ENCODE data around the gene LDAF1.
"Not testable (repeated sequence)": the region's sequence is repeated elsewhere in the genome, so short reads cannot be mapped to it uniquely, and the experiment has no call there.

The LDAF1 gene

DNA sequence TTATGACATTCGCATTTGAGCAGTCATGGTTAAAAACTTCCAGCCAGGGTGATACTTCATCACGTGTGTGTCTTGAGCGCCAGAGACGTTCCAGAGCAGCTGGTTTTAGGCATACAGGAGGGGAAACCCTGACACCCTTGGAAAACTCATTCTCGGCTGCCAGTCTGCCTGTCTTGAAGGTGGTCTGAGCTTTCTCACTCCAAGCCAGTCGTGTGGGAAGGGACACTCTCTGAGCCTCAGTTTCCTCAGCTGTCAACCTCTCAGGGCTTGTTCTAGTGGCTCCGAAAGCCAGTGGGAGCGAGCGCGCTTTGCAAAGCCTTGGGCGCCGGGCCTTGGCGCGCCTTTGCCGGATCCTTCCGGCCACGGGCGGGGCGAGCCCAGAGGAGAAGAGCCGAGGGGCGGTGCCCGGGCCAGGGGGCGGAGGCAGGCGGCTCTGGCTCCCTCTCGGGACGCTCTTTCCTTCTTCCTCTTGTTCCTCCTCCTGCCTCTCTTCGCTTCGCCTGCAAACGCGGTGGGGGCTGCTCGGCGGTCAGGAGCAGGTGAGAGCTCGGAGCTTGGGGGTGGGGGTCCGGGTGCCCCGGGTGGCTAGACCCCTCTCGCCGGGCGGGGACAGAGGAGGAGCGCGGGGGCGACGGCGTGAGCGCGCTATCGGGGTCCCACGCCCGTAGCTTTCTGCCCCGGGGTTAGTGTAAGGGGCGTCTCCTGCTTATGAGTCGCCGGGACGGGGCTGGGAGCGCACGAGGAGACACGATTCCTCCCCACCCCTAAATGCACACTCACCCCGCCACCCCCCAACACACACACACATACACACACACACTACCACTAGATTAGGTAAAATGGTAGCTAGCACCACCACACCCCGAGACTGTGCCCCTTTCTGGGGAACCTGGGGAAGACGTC, at the start of gene LDAF1:
TSS of gene LDAF1 (plus strand) at position 467 of the 903 bp plus-strand sequence. CDS start 2,509 bp downstream, outside the sequence.
- Histone ChIP-seq H3K9me3 (ENCODE audit: control insufficient read depth in 1 of 2, low read length in 2 of 2) (no peaks in the 10 kb centered on the region), H3K4me1 (ENCODE audit: control insufficient read depth in 1 of 2, insufficient read depth in 2 of 2, low read length in 2 of 2) (peaks cover 13 to 29% of the 10 kb centered on the region in 2 donors), H3K4me3 (ENCODE audit: low read depth in 1 of 2, low read length in 2 of 2) (peak within 1 kb of the TSS; percentile 71 to 88), H3K36me3 (ENCODE audit: control insufficient read depth in 1 of 2, insufficient read depth in 2 of 2, low read length in 2 of 2) (peaks cover 0 to 5% of the 10 kb centered on the region in 2 donors), H3K27me3 (ENCODE audit: control insufficient read depth in 1 of 2, insufficient read depth in 2 of 2, low read length in 2 of 2) (no peaks in the 10 kb centered on the region), H3K27ac (ENCODE audit: low read depth, low read length) (no peak within 1 kb of the TSS), H3K9ac (ENCODE audit: low read depth in 1 of 2, low read length in 2 of 2) (peak within 1 kb of the TSS; percentile 63 to 65)

DNA sequence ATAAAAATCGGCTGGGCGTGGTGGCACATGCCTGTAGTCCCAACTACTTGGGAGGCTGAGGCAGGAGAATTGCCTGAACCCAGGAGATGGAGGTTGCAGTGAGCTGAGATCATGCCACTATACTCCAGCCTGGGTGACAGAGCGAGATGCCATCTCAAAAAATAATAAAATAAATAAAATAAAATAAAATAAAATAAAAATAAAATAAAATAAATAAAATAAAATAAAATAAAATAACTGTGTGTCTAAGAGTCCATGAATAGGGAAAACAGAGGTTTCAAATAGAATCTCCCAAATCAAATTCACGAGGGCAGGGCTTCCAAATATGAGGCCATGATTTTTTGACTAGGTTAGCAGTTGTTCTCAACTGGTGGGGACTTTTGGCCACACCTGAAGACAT, 42.9 kb upstream of the LDAF1 start:
- not testable (repeated sequence) for H3K27me3 ChIP-seq (ENCODE audit: control insufficient read depth in 1 of 2, insufficient read depth in 2 of 2, low read length in 2 of 2); H3K9ac ChIP-seq (ENCODE audit: low read depth in 1 of 2, low read length in 2 of 2); H3K4me3 ChIP-seq (ENCODE audit: low read depth in 1 of 2, low read length in 2 of 2); H3K27ac ChIP-seq (ENCODE audit: low read depth, low read length); H3K9me3 ChIP-seq (ENCODE audit: control insufficient read depth in 1 of 2, low read length in 2 of 2); H3K36me3 ChIP-seq (ENCODE audit: control insufficient read depth in 1 of 2, insufficient read depth in 2 of 2, low read length in 2 of 2); H3K4me1 ChIP-seq (ENCODE audit: control insufficient read depth in 1 of 2, insufficient read depth in 2 of 2, low read length in 2 of 2)

DNA sequence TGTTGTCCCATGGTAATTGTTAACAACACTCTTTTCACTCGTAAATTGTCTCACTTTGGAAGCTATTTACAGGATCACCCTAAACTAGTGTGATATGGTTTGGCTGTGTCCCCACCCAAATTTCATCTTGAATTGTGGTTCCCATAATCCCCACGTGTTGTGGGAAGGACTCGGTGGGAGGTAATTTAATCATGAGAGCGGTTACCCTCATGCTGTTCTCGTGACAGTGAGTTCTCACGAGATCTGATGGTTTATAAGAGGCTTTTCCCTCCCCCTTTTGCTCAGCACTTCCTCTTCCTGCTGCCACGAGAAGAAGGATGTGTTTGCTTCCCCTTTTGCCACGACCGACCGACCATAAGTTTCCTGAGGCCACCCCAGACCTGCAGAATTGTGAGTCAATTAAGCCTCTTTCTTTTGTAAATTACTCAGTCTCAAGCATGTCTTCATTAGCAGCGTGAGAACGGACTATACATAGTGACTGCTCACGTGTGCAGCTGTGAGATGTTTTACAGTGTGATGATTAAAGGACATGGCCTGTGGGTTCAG, 42.3 kb upstream of the LDAF1 start:
- Histone ChIP-seq H3K4me1 (ENCODE audit: control insufficient read depth in 1 of 2, insufficient read depth in 2 of 2, low read length in 2 of 2) (peaks cover 0 to 4% of the 10 kb centered on the region in 2 donors), H3K4me3 (ENCODE audit: low read depth in 1 of 2, low read length in 2 of 2) (peak overlapping the region in 1 of 2 donors; percentile 4), H3K27me3 (ENCODE audit: control insufficient read depth in 1 of 2, insufficient read depth in 2 of 2, low read length in 2 of 2) (no peaks in the 10 kb centered on the region), H3K36me3 (ENCODE audit: control insufficient read depth in 1 of 2, insufficient read depth in 2 of 2, low read length in 2 of 2) (no peaks in the 10 kb centered on the region), H3K9ac (ENCODE audit: low read depth in 1 of 2, low read length in 2 of 2) (no peak overlapping the region), H3K9me3 (ENCODE audit: control insufficient read depth in 1 of 2, low read length in 2 of 2) (no peaks in the 10 kb centered on the region), H3K27ac (ENCODE audit: low read depth, low read length) (no peak overlapping the region)

DNA sequence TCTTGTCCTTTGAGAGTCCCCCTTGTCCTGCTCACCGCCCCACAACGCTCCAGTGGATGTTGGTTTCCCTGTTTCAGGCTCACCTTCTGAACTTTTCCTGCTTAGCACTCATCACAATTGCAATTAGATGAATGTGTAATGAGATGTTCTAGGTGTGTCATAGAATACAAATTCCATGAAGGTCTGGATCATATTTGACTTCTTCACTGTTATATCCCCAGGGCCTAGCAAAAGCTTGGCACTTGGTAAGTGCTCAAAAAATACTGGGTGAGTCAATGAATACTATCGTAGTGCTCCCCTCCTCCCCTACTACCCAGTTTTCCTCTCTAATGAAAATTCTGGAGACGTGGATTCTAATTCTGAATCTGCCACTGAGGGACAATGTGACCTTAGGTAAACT, 40.9 kb upstream of the LDAF1 start:
- peaks cover 0 to 5% of the 10 kb centered on the region in 2 donors for H3K4me1 ChIP-seq (ENCODE audit: control insufficient read depth in 1 of 2, insufficient read depth in 2 of 2, low read length in 2 of 2)

DNA sequence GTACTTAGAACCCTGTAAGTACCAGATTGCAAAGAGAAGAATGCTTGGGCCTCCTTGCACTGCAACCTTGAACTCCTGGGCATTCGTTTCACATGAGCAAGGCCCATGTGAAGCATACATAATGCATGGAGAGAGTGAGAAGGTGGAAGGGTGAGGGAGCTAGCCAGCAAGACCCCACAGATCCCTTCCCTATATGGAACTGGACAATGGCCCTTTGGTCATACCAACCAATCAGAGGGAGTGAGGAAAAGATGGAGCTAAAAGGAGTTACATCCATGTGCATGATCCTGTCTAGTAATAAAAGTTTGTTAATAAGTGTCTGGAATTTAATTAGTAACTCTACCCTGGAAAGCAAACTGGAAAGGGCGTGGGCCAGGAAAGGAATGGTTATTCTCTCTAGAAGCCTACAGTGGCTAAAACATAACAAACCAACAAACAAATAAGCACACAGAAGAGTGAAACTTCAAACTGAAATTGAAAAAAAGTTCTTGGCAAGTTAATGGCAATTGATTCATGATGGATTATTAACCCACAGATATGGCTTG, 37.4 kb upstream of the LDAF1 start:
- Histone ChIP-seq H3K9me3 (ENCODE audit: control insufficient read depth in 1 of 2, low read length in 2 of 2) (no peaks in the 10 kb centered on the region), H3K36me3 (ENCODE audit: control insufficient read depth in 1 of 2, insufficient read depth in 2 of 2, low read length in 2 of 2) (no peaks in the 10 kb centered on the region), H3K27me3 (ENCODE audit: control insufficient read depth in 1 of 2, insufficient read depth in 2 of 2, low read length in 2 of 2) (no peaks in the 10 kb centered on the region)

More for the DNA sequence above, 40.9 kb upstream of the LDAF1 start:
- H3K36me3 ChIP-seq (ENCODE audit: control insufficient read depth in 1 of 2, insufficient read depth in 2 of 2, low read length in 2 of 2), result no peaks in the 10 kb centered on the region
- no peak overlapping the region for H3K27ac ChIP-seq (ENCODE audit: low read depth, low read length)
- no peak overlapping the region for H3K4me3 ChIP-seq (ENCODE audit: low read depth in 1 of 2, low read length in 2 of 2)
- H3K27me3 ChIP-seq (ENCODE audit: control insufficient read depth in 1 of 2, insufficient read depth in 2 of 2, low read length in 2 of 2), result no peaks in the 10 kb centered on the region
- no peak overlapping the region for H3K9ac ChIP-seq (ENCODE audit: low read depth in 1 of 2, low read length in 2 of 2)
- no peaks in the 10 kb centered on the region for H3K9me3 ChIP-seq (ENCODE audit: control insufficient read depth in 1 of 2, low read length in 2 of 2)

DNA sequence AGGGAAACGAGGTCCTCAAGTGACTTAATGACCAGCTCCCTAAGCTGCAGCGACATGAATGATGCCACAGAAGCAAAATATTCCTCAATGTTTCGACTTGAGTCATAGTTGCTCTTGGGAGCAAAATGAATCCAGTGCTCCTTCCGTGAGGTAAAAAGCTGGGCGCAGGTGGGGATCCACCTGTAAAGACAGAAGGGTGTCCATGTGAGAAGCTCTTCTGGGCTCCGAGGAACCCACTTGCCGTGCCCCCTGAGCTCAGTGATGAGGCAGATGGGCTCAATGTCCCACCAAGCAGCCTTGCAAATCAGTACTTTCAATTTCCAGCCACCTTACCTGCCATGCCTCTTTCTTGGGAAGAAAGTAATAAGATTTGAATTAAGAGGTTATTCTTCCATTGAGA, 33.3 kb upstream of the LDAF1 start:
- H3K4me3 ChIP-seq (ENCODE audit: low read depth in 1 of 2, low read length in 2 of 2), result no peak overlapping the region
- no peak overlapping the region for H3K27ac ChIP-seq (ENCODE audit: low read depth, low read length)
- H3K9ac ChIP-seq (ENCODE audit: low read depth in 1 of 2, low read length in 2 of 2), result no peak overlapping the region
- H3K9me3 ChIP-seq (ENCODE audit: control insufficient read depth in 1 of 2, low read length in 2 of 2), result no peaks in the 10 kb centered on the region
- H3K4me1 ChIP-seq (ENCODE audit: control insufficient read depth in 1 of 2, insufficient read depth in 2 of 2, low read length in 2 of 2), result peaks cover 0 to 5% of the 10 kb centered on the region in 2 donors
- H3K36me3 ChIP-seq (ENCODE audit: control insufficient read depth in 1 of 2, insufficient read depth in 2 of 2, low read length in 2 of 2), result no peaks in the 10 kb centered on the region
- H3K27me3 ChIP-seq (ENCODE audit: control insufficient read depth in 1 of 2, insufficient read depth in 2 of 2, low read length in 2 of 2), result no peaks in the 10 kb centered on the region

More for the DNA sequence above, 37.4 kb upstream of the LDAF1 start:
- no peak overlapping the region for H3K4me3 ChIP-seq (ENCODE audit: low read depth in 1 of 2, low read length in 2 of 2)
- H3K9ac ChIP-seq (ENCODE audit: low read depth in 1 of 2, low read length in 2 of 2), result no peak overlapping the region
- H3K27ac ChIP-seq (ENCODE audit: low read depth, low read length), result no peak overlapping the region
- H3K4me1 ChIP-seq (ENCODE audit: control insufficient read depth in 1 of 2, insufficient read depth in 2 of 2, low read length in 2 of 2), result peaks cover 0 to 5% of the 10 kb centered on the region in 2 donors

DNA sequence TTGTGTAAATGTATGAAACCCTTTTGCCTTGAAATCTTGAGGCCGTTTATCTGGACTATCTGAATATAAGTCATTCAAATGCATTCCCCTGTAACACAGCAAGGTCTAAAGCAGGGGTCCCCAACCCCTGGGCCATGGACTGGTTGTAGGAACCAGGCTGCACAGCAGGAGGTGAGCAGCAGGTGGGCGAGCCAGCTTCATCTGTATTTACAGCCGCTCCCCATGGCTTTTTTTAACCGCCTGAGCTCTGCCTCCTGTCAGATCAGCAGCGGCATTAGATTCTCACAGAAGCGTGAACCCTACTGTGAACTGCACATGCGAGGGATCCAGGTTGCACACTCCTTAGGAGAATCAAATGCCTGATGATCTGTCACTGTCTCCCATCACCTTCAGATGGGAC, 32.0 kb upstream of the LDAF1 start:
- H3K27ac ChIP-seq (ENCODE audit: low read depth, low read length), result no peak overlapping the region
- no peaks in the 10 kb centered on the region for H3K36me3 ChIP-seq (ENCODE audit: control insufficient read depth in 1 of 2, insufficient read depth in 2 of 2, low read length in 2 of 2)
- no peaks in the 10 kb centered on the region for H3K9me3 ChIP-seq (ENCODE audit: control insufficient read depth in 1 of 2, low read length in 2 of 2)
- no peaks in the 10 kb centered on the region for H3K4me1 ChIP-seq (ENCODE audit: control insufficient read depth in 1 of 2, insufficient read depth in 2 of 2, low read length in 2 of 2)
- H3K27me3 ChIP-seq (ENCODE audit: control insufficient read depth in 1 of 2, insufficient read depth in 2 of 2, low read length in 2 of 2), result no peaks in the 10 kb centered on the region
- H3K4me3 ChIP-seq (ENCODE audit: low read depth in 1 of 2, low read length in 2 of 2), result no peak overlapping the region
- H3K9ac ChIP-seq (ENCODE audit: low read depth in 1 of 2, low read length in 2 of 2), result no peak overlapping the region

DNA sequence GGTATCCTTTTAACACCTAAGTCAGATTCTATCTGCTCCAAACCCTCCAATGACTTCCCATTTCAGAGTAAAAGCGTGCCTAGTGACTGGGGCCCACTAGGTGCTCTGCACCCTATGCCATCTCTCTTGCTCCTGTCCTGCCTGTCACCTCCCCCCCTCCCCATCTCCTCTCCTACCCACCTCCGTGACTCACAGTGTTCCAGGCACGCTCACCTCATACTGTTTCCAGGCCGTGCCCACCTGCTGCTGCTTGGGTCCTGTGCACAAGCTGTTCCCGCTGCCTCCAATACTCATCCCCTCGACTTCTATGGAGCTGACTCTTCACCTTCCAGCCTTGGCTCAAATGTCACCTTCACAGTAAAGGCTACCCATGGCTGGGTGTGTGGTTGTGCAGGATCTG, 29.5 kb upstream of the LDAF1 start:
- Histone ChIP-seq H3K9ac (ENCODE audit: low read depth in 1 of 2, low read length in 2 of 2) (no peak overlapping the region), H3K9me3 (ENCODE audit: control insufficient read depth in 1 of 2, low read length in 2 of 2) (no peaks in the 10 kb centered on the region), H3K4me1 (ENCODE audit: control insufficient read depth in 1 of 2, insufficient read depth in 2 of 2, low read length in 2 of 2) (no peaks in the 10 kb centered on the region), H3K36me3 (ENCODE audit: control insufficient read depth in 1 of 2, insufficient read depth in 2 of 2, low read length in 2 of 2) (no peaks in the 10 kb centered on the region), H3K27me3 (ENCODE audit: control insufficient read depth in 1 of 2, insufficient read depth in 2 of 2, low read length in 2 of 2) (no peaks in the 10 kb centered on the region), H3K4me3 (ENCODE audit: low read depth in 1 of 2, low read length in 2 of 2) (no peak overlapping the region), H3K27ac (ENCODE audit: low read depth, low read length) (no peak overlapping the region)

DNA sequence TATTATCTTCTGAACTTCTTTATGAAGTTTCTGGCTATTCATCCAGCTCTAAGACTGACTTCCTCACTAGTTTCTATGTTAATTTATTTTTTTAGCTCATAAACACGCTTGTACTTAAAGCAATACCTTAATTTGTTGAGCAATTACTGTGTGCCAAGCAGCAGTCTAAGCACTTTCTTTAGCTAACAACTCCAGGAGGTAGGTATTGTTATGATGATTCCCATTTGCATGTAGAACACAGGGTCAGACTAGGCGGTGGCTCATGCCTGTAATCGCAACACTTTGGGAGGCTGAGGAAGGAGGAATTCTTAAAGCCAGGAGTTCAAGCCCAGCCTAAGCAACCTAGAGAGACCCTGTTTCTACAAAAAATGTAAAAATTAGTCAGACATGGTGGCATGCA, 27.7 kb upstream of the LDAF1 start:
- Histone ChIP-seq H3K9me3 (ENCODE audit: control insufficient read depth in 1 of 2, low read length in 2 of 2) (no peaks in the 10 kb centered on the region), H3K4me1 (ENCODE audit: control insufficient read depth in 1 of 2, insufficient read depth in 2 of 2, low read length in 2 of 2) (no peaks in the 10 kb centered on the region), H3K36me3 (ENCODE audit: control insufficient read depth in 1 of 2, insufficient read depth in 2 of 2, low read length in 2 of 2) (no peaks in the 10 kb centered on the region), H3K27ac (ENCODE audit: low read depth, low read length) (no peak overlapping the region), H3K27me3 (ENCODE audit: control insufficient read depth in 1 of 2, insufficient read depth in 2 of 2, low read length in 2 of 2) (no peaks in the 10 kb centered on the region), H3K9ac (ENCODE audit: low read depth in 1 of 2, low read length in 2 of 2) (no peak overlapping the region), H3K4me3 (ENCODE audit: low read depth in 1 of 2, low read length in 2 of 2) (no peak overlapping the region)

DNA sequence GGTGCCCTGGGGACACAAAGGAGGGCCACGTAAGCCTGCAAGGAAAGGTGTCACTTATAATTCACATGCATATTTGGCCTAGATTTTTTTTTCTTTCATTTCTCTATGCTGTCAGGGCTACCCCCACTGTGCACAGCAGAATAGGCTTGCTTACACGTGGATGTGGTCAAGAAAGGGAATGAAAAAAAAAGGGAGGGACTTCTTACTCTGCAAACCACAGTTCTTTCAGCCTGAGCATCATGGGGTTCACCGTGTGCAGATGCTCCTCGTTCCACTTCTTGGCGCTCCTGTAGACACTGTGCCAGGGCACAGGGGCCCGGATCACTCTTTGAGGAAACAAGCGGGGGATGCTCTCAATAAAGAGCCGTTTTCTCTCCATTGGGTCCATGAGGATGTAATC, 24.4 kb upstream of the LDAF1 start:
- Histone ChIP-seq H3K36me3 (ENCODE audit: control insufficient read depth in 1 of 2, insufficient read depth in 2 of 2, low read length in 2 of 2) (no peaks in the 10 kb centered on the region), H3K27ac (ENCODE audit: low read depth, low read length) (no peak overlapping the region), H3K4me1 (ENCODE audit: control insufficient read depth in 1 of 2, insufficient read depth in 2 of 2, low read length in 2 of 2) (no peaks in the 10 kb centered on the region), H3K9me3 (ENCODE audit: control insufficient read depth in 1 of 2, low read length in 2 of 2) (no peaks in the 10 kb centered on the region), H3K27me3 (ENCODE audit: control insufficient read depth in 1 of 2, insufficient read depth in 2 of 2, low read length in 2 of 2) (no peaks in the 10 kb centered on the region), H3K9ac (ENCODE audit: low read depth in 1 of 2, low read length in 2 of 2) (no peak overlapping the region), H3K4me3 (ENCODE audit: low read depth in 1 of 2, low read length in 2 of 2) (no peak overlapping the region)

All from duodenal mucosa (tissue), 2 donors.